Fibroblast of lung (primary cell): ENCODE measurements around the gene TMLHE.
"Not testable (repeated sequence)": the region's sequence is repeated elsewhere in the genome, so short reads cannot be mapped to it uniquely, and the experiment has no call there.

Source experiments
- CTCF ChIP-seq, 2 donors: IDR thresholded peaks in 1 of 2; conservative IDR thresholded peaks in 1 of 2; 1 replicate in 1 of 2; 2 replicates in 1 of 2; pipeline ENCODE4 v1.5.1; 2011 to 2012; ENCODE audit warnings: low read length in 2 of 2, control low read depth in 1 of 2, inconsistent platforms in 1 of 2, low read depth in 1 of 2, mild to moderate bottlenecking in 1 of 2
- EZH2 ChIP-seq: IDR thresholded peaks from 2 replicates; pipeline ENCODE4 v1.5.1; 2012; ENCODE audit warnings: low read length, control low read depth, mild to moderate bottlenecking; ENCODE audit errors: missing control alignments

GRCh38 chrX:155495134-155495533, 117.6 kb downstream of the TMLHE start:
- TF ChIP-seq CTCF (conservative IDR thresholded peaks at IDR 0.05 in 1 of 2, IDR thresholded peaks at IDR 0.05 in 1 of 2; ENCODE audit: low read depth in 1 of 2, low read length in 2 of 2); EZH2: not testable (repeated sequence)
